Parathyroid adenoma (tissue), 2 donors: ENCODE data around the gene SMIM7.

ENCODE experiments used
- H2AFZ ChIP-seq: fragments of 300-600 bp; sonication (generic); one replicate; pipeline ENCODE4 v1.7.0; 2017; ENCODE audit warnings: antibody characterized with exemption, mild to moderate bottlenecking
- H3K27ac ChIP-seq: fragments of 300-600 bp; sonication (generic); one replicate; pipeline ENCODE4 v1.7.0; 2017
- H3K27me3 ChIP-seq: fragments of 300-600 bp; sonication (generic); one replicate; pipeline ENCODE4 v1.7.0; 2017; ENCODE audit warnings: low read length; ENCODE audit not compliant: control insufficient read depth, insufficient read depth
- H3K36me3 ChIP-seq: fragments of 300-600 bp; sonication (generic); one replicate; pipeline ENCODE4 v1.7.0; 2017; ENCODE audit warnings: low read length; ENCODE audit not compliant: control insufficient read depth, insufficient read depth
- H3K4me1 ChIP-seq: fragments of 300-600 bp; sonication (generic); one replicate; pipeline ENCODE4 v1.7.0; 2017; ENCODE audit warnings: control low read depth
- H3K4me2 ChIP-seq: fragments of 300-600 bp; sonication (generic); one replicate; pipeline ENCODE4 v1.7.0; 2017; ENCODE audit warnings: low read length
- H3K4me3 ChIP-seq: fragments of 300-600 bp; sonication (generic); one replicate; pipeline ENCODE4 v1.7.0; 2017; ENCODE audit warnings: low read depth, low read length
- H3K79me2 ChIP-seq: fragments of 300-600 bp; sonication (generic); one replicate; pipeline ENCODE4 v1.7.0; 2017; ENCODE audit warnings: control low read depth
- H3K9ac ChIP-seq: fragments of 300-600 bp; sonication (generic); one replicate; pipeline ENCODE4 v1.7.0; 2017; ENCODE audit warnings: mild to moderate bottlenecking
- H3K9me3 ChIP-seq: fragments of 300-600 bp; sonication (generic); one replicate; pipeline ENCODE4 v1.7.0; 2017; ENCODE audit warnings: low read length; ENCODE audit not compliant: control insufficient read depth
- CTCF ChIP-seq: fragments of 300-600 bp; sonication (generic); IDR thresholded peaks from one replicate; pipeline ENCODE4 v1.7.0; 2017; ENCODE audit warnings: antibody characterized with exemption, mild to moderate bottlenecking
- donor health status: primary hyperparathyroidism.

SMIM7 gene

GRCh38 chr19:16604615-16605014 is 55.3 kb downstream of the SMIM7 start:
- H3K27ac ChIP-seq, result no peak overlapping the region
- TF ChIP-seq CTCF, result no peak
- H3K4me2 ChIP-seq, result no peak overlapping the region
- H3K4me3 ChIP-seq, result no peak overlapping the region
- H3K79me2 ChIP-seq, result peaks cover 92% of the 10 kb centered on the region
- H3K9me3 ChIP-seq, result no peaks in the 10 kb centered on the region
- no peak overlapping the region for H2AFZ ChIP-seq
- H3K9ac ChIP-seq, result no peak overlapping the region
- H3K4me1 ChIP-seq, result peaks cover 19% of the 10 kb centered on the region
- no peaks in the 10 kb centered on the region for H3K27me3 ChIP-seq
- H3K36me3 ChIP-seq, result no peaks in the 10 kb centered on the region

GRCh38 chr19:16603090-16603489 is 56.9 kb downstream of the SMIM7 start:
- peaks cover 16% of the 10 kb centered on the region for H3K4me1 ChIP-seq
- no peak for TF ChIP-seq CTCF
- no peak overlapping the region for H3K27ac ChIP-seq
- no peaks in the 10 kb centered on the region for H3K36me3 ChIP-seq
- no peaks in the 10 kb centered on the region for H3K27me3 ChIP-seq
- H3K4me3 ChIP-seq, result no peak overlapping the region
- H3K9me3 ChIP-seq, result no peaks in the 10 kb centered on the region
- no peak overlapping the region for H3K9ac ChIP-seq
- peaks cover 96% of the 10 kb centered on the region for H3K79me2 ChIP-seq
- H2AFZ ChIP-seq, result no peak overlapping the region
- H3K4me2 ChIP-seq, result no peak overlapping the region

GRCh38 chr19:16601378-16602052 is 58.4 kb downstream of the SMIM7 start:
- H3K9ac ChIP-seq, result no peak overlapping the region
- no peak for TF ChIP-seq CTCF
- H3K36me3 ChIP-seq, result no peaks in the 10 kb centered on the region
- peaks cover 15% of the 10 kb centered on the region for H3K4me1 ChIP-seq
- peaks cover 96% of the 10 kb centered on the region for H3K79me2 ChIP-seq
- no peak overlapping the region for H3K4me2 ChIP-seq
- no peak overlapping the region for H2AFZ ChIP-seq
- no peak overlapping the region for H3K27ac ChIP-seq
- no peaks in the 10 kb centered on the region for H3K9me3 ChIP-seq
- no peaks in the 10 kb centered on the region for H3K27me3 ChIP-seq
- H3K4me3 ChIP-seq, result no peak overlapping the region

GRCh38 chr19:16600824-16601223 is 59.1 kb downstream of the SMIM7 start:
- H3K36me3 ChIP-seq, result no peaks in the 10 kb centered on the region
- H3K79me2 ChIP-seq, result peaks cover 96% of the 10 kb centered on the region
- no peak overlapping the region for H3K4me3 ChIP-seq
- H3K9me3 ChIP-seq, result no peaks in the 10 kb centered on the region
- no peak overlapping the region for H3K27ac ChIP-seq
- no peak for TF ChIP-seq CTCF
- no peaks in the 10 kb centered on the region for H3K27me3 ChIP-seq
- no peak overlapping the region for H2AFZ ChIP-seq
- no peak overlapping the region for H3K4me2 ChIP-seq
- H3K9ac ChIP-seq, result no peak overlapping the region
- H3K4me1 ChIP-seq, result peaks cover 12% of the 10 kb centered on the region
